ENCODE results near the gene CHTF18.
"Not testable (repeated sequence)": the region's sequence is repeated elsewhere in the genome, so short reads cannot be mapped to it uniquely, and the experiment has no call there.

Gene CHTF18

GRCh38 chr16:832652-833336 lies 44.4 kb downstream of the CHTF18 start:
- DNase-seq, result peak in 1 of 3 experiments; percentile 15

- DNase-seq, result no peak
These were observed 45.0 kb downstream of the CHTF18 start for GRCh38 chr16:833411-833810.

- DNase-seq, result no peak
These were observed 47.0 kb downstream of the CHTF18 start for GRCh38 chr16:835373-835772.

GRCh38 chr16:836221-836620 lies 47.8 kb downstream of the CHTF18 start:
- no peak for DNase-seq

GRCh38 chr16:836822-837221 lies 48.4 kb downstream of the CHTF18 start:
- DNase-seq, result not testable (repeated sequence)

- DNase-seq, result no peak
These were observed 50.3 kb downstream of the CHTF18 start for GRCh38 chr16:838741-839140.

- peak in 2 of 3 experiments; percentile 13 to 42 for DNase-seq
These were observed 51.4 kb downstream of the CHTF18 start for GRCh38 chr16:839643-840408.

- no peak for DNase-seq
These were observed 52.4 kb downstream of the CHTF18 start for GRCh38 chr16:840561-841454.

- DNase-seq, result no peak
These were observed 53.1 kb downstream of the CHTF18 start for GRCh38 chr16:841455-842060.

- DNase-seq, result no peak
These were observed 53.6 kb downstream of the CHTF18 start for GRCh38 chr16:842061-842476.

GRCh38 chr16:842711-843560 lies 54.5 kb downstream of the CHTF18 start:
- DNase-seq, result no peak

- DNase-seq, result no peak
These were observed 55.4 kb downstream of the CHTF18 start for GRCh38 chr16:843771-844170.

- no peak for DNase-seq
These were observed 56.4 kb downstream of the CHTF18 start for GRCh38 chr16:844638-845350.

- no peak for DNase-seq
These were observed 56.9 kb downstream of the CHTF18 start for GRCh38 chr16:845351-845745.

- no peak for DNase-seq
These were observed 58.7 kb downstream of the CHTF18 start for GRCh38 chr16:847151-847550.
